GM10266 (cell line): ENCODE results near the gene SRBD1.

ENCODE experiments used
- DNase-seq: peaks from one replicate; pipeline ENCODE4 v3.0.0; 2012; ENCODE audit errors: extremely low spot score
- CTCF ChIP-seq: IDR thresholded peaks from 2 replicates; pipeline ENCODE4 v1.5.1; 2012; ENCODE audit warnings: mild to moderate bottlenecking, low read depth; ENCODE audit not compliant: control insufficient read depth, insufficient read depth; ENCODE audit errors: missing control alignments

The SRBD1 gene

GRCh38 chr2:45399040-45399784 lies 211.9 kb downstream of the SRBD1 start:
- TF ChIP-seq CTCF: no peak

GRCh38 chr2:45397292-45397691 lies 213.8 kb downstream of the SRBD1 start:
- TF ChIP-seq CTCF: no peak
- no peak for DNase-seq

More at GRCh38 chr2:45399040-45399784, 211.9 kb downstream of the SRBD1 start:
- DNase-seq: no peak

GRCh38 chr2:45396671-45397070 lies 214.4 kb downstream of the SRBD1 start:
- no peak for TF ChIP-seq CTCF
- DNase-seq: no peak

- TF ChIP-seq CTCF: no peak
- DNase-seq: no peak
Measured at GRCh38 chr2:45394842-45395241, 216.2 kb downstream of the SRBD1 start.

- DNase-seq: no peak
- no peak for TF ChIP-seq CTCF
Measured at GRCh38 chr2:45394216-45394615, 216.9 kb downstream of the SRBD1 start.

- DNase-seq: no peak
- TF ChIP-seq CTCF: no peak
Measured at GRCh38 chr2:45391866-45392265, 219.2 kb downstream of the SRBD1 start.

GRCh38 chr2:45390861-45391260 lies 220.2 kb downstream of the SRBD1 start:
- TF ChIP-seq CTCF: no peak
- DNase-seq: no peak
